SH-SY5Y (cell line): Measurements from ENCODE around the gene TRPC4.

Experiments used
- GATA2 ChIP-seq: IDR thresholded peaks from 2 replicates; pipeline ENCODE4 v1.6.1; 2011; ENCODE audit warnings: mild to moderate bottlenecking, low read depth, low read length
- GATA3 ChIP-seq: IDR thresholded peaks from 2 replicates; pipeline ENCODE4 v1.6.1; 2011; ENCODE audit warnings: low read depth, mild to moderate bottlenecking, low read length, moderate library complexity

GRCh38 chr13:37729876-37730275 is 139.7 kb downstream of the TRPC4 start:
- no peak for TF ChIP-seq GATA2
- TF ChIP-seq GATA3: no peak
